Measurements from ENCODE around the gene SATB1. TPM values are rescaled to one million over a fixed set of nuclear protein-coding genes. Genes with fewer than 3 reads are reported as not detected.

Gene SATB1
- total and polyA plus RNA-seq, 5 experiments from 2014 or later, result 196 to 436 (median 265) TPM

DNA sequence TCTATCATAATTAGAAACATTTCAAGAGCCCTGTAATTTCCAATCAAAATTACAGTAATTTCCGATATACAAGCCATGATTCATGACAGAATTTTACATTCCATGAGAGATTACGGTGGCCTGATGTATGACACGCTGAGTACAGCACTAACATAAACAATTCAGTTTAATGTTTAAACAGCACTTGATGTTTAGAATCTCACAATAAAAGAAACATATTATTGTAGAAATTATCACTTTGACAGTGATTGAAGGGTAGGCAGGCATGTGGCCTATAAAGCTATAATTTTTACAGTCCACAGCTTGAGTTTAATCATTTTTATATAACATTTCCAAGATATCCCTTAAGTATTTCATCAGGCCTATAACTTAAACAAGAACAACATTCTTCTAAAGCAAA is 48.5 kb downstream of the SATB1 start:
- H3K36me3 Mint-ChIP-seq, result peaks cover 13 to 92% (median 42%) of the 10 kb centered on the region in 3 donors
- H3K27ac Mint-ChIP-seq, result peak overlapping the region in 2 of 10 donors; percentile 63 to 79
- ATAC-seq, result no peak
- peaks cover 31 to 86% (median 84%) of the 10 kb centered on the region in 4 donors for H3K4me1 Mint-ChIP-seq
- peak overlapping the region in 1 of 10 donors; percentile 22 for H3K4me3 Mint-ChIP-seq
- H3K27me3 Mint-ChIP-seq, result no peaks in the 10 kb centered on the region
- no peak for DNase-seq
- H3K9me3 Mint-ChIP-seq, result no peaks in the 10 kb centered on the region
- POLR2A ChIA-PET, result no interaction called here

DNA sequence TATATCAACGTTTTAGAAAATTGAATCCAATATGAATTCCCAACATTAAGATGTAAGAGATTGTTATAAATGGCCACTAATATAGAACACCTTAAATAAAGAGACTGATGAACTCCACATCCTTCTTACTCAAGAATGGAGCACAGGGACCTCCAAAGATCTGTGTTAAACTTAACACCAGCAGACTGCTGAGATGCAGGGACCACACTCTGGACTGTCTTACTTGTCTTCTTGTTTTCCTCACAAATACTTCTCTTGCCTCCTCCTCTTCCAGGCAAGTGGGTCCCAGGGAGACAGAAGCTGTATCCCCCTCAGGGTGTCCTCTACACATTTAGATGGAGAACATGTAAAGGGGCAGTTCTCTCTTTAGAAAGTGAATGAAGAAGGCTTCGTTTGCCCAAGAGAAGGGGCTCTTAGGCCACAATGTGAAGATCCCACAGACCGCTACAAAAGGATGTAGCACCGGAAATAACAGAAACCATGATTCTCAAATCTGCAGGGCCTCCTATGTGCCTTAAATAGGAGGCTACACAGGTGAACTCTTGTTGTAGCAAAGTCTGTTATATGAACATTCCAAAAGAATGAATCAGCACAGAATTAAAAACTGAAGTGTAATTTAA is 52.2 kb downstream of the SATB1 start:
- Mint-ChIP-seq H3K4me3 (peak overlapping the region; percentile 4 to 80 (median 64)), H3K36me3 (peaks cover 13 to 95% (median 33%) of the 10 kb centered on the region in 3 donors), H3K27ac (peak overlapping the region; percentile 53 to 94 (median 90)), H3K9me3 (no peaks in the 10 kb centered on the region), H3K27me3 (no peaks in the 10 kb centered on the region), H3K4me1 (peaks cover 37 to 94% (median 87%) of the 10 kb centered on the region in 4 donors)
- ATAC-seq, result peak; percentile 80 to 88
- DNase-seq, result peak in 5 of 10 donors; percentile 31 to 64 (median 48)
- POLR2A ChIA-PET, result no interaction called here

DNA sequence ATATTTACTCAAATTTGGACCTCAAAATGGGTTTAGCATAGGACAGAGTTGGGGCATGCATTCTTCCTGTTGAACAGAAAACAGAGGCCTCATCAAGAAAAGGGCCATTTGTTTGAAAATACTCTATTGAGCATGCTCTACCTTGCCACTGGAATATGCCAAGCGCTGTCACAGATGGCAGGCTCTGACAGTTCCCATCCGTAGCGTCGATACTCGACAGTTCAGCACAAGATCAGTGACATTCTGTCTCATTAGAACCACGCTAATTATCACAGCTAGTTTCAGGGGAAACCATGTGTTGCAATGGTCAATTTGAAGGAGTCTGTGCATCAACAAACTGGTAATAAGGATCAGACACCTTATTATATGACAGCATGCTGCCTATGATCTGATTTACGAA is 54.5 kb downstream of the SATB1 start:
- peak overlapping the region in 8 of 10 donors; percentile 4 to 73 (median 60) for H3K4me3 Mint-ChIP-seq
- H3K4me1 Mint-ChIP-seq, result peaks cover 41 to 99% (median 92%) of the 10 kb centered on the region in 4 donors
- no peaks in the 10 kb centered on the region for H3K27me3 Mint-ChIP-seq
- H3K36me3 Mint-ChIP-seq, result peaks cover 11 to 95% (median 36%) of the 10 kb centered on the region in 3 donors
- peak overlapping the region; percentile 75 to 94 (median 85) for H3K27ac Mint-ChIP-seq
- no peaks in the 10 kb centered on the region for H3K9me3 Mint-ChIP-seq
- no peak for DNase-seq
- POLR2A ChIA-PET, result interaction anchor here (0.6 kb wide), 1 partner anchor 13 kb away, joined by 3 read pairs; no protein-coding TSS in a partner anchor
- ATAC-seq, result peak; percentile 21 to 40

DNA sequence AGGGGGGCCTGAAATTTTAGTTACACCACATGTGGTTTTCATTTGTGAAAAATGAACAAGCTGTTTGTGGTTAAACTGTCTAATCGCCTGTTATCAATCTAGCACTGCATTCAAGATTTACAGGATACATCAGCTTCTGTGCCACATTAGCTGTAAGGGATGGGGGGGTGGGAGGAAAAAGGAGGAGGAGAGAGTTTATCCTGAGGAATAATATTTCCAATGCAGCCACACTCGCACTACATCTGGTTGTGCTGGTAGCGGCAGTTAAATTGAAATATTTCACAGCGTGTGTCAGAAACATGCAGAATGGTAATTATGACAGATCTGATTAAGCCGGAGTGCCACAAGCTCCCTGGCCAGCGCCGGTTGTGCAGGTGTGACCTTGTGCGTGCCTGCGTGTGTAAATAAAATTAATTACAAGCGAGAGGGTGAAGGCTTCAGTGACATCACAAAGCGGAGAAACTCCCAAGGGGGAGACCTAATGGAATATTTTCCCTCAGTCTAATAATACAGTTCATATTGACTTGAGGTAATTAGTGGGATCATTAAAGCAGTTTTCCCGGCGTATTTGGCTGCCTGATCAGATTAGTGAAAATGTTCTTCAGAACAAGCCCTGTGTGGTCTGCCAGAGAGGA is 55.5 kb downstream of the SATB1 start:
- DNase-seq, result no peak
- Mint-ChIP-seq H3K27ac (peak overlapping the region; percentile 75 to 94 (median 86)), H3K4me1 (peaks cover 34 to 99% (median 89%) of the 10 kb centered on the region in 4 donors), H3K27me3 (no peaks in the 10 kb centered on the region), H3K36me3 (peaks cover 11 to 95% (median 27%) of the 10 kb centered on the region in 3 donors), H3K9me3 (no peaks in the 10 kb centered on the region), H3K4me3 (peak overlapping the region in 8 of 10 donors; percentile 27 to 73 (median 65))
- POLR2A ChIA-PET, result interaction anchor here (0.7 to 1.0 kb wide), 2 partner anchors 42 to 75 kb away, joined by 3 to 7 read pairs; no protein-coding TSS in a partner anchor
- no peak for ATAC-seq

DNA sequence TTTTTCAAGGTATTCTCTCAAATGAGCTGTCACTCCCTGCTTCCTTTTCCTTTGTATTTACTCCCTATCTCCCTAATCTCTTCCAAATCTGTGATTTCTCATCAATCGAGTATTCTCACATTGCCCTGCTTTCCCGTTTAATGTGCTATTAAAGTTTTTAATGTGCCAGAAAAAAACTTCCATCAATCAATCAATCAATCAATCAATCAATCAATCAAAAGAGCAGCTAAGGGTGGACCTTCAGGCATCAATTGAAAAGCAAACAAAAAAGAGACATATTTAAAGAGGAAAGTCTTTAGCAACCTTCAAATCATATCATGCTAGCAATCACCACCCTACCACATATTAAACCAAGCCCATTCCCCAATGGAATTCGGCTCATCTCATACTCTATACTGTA is 58.9 kb downstream of the SATB1 start:
- Mint-ChIP-seq H3K9me3 (no peaks in the 10 kb centered on the region), H3K4me3 (peak overlapping the region in 3 of 10 donors; percentile 3 to 69 (median 43)), H3K27me3 (no peaks in the 10 kb centered on the region), H3K36me3 (peaks cover 6 to 93% (median 23%) of the 10 kb centered on the region in 3 donors), H3K4me1 (peaks cover 26 to 85% (median 76%) of the 10 kb centered on the region in 4 donors), H3K27ac (peak overlapping the region in 9 of 10 donors; percentile 46 to 88 (median 79))
- ATAC-seq (no peak), DNase-seq (no peak)
- POLR2A ChIA-PET, result interaction anchor here (0.6 to 1.3 kb wide), 4 partner anchors 9 to 1874 kb away, joined by 3 to 6 read pairs (median 4); no protein-coding TSS in a partner anchor

DNA sequence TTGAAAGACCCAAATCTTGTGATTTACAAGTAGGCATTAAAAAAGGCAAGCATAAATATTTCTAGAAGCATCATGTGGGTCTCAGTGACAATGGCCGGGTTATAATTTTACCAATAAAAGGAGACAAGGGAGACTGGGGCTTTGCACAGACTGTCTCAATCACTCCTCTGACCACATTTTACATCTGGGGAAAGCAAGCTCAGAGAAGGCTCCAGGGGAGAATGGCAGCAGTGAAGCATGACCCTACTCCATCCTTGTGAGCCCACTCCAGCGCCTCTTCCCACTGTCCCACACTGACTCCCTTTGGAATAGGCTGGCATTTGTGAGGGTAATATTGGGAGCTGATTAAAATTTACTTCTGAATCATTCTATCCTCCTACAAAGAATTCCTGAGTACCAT is 61.8 kb downstream of the SATB1 start:
- H3K4me1 Mint-ChIP-seq, result peaks cover 32 to 81% (median 73%) of the 10 kb centered on the region in 4 donors
- no peaks in the 10 kb centered on the region for H3K27me3 Mint-ChIP-seq
- H3K4me3 Mint-ChIP-seq, result peak overlapping the region in 1 of 10 donors; percentile 26
- peaks cover 6 to 93% (median 41%) of the 10 kb centered on the region in 3 donors for H3K36me3 Mint-ChIP-seq
- no peak for DNase-seq
- POLR2A ChIA-PET, result no interaction called here
- ATAC-seq, result peak in 1 of 2 donors; percentile 25
- H3K9me3 Mint-ChIP-seq, result no peaks in the 10 kb centered on the region
- H3K27ac Mint-ChIP-seq, result peak overlapping the region; percentile 28 to 81 (median 64)

DNA sequence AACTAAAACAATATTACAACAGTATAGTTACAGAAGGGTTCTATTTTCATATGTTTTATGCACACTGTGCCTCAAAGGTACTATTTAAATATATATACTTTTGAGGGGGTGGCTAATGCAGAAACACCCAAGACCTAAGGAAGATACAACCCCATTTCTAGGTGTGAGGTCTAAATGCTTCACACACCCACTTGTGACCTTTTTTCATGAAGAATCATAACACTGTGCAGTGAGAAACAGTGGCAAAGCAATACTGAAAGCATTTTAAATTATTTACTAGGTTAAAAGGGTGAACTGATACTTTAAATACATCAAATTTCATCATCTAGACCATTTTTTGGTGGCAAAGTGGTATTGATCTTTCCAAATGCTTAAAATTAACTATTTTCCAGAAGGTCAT is 67.4 kb downstream of the SATB1 start:
- no peak for ATAC-seq
- H3K36me3 Mint-ChIP-seq, result peaks cover 0 to 79% (median 36%) of the 10 kb centered on the region in 3 donors
- H3K9me3 Mint-ChIP-seq, result no peaks in the 10 kb centered on the region

DNA sequence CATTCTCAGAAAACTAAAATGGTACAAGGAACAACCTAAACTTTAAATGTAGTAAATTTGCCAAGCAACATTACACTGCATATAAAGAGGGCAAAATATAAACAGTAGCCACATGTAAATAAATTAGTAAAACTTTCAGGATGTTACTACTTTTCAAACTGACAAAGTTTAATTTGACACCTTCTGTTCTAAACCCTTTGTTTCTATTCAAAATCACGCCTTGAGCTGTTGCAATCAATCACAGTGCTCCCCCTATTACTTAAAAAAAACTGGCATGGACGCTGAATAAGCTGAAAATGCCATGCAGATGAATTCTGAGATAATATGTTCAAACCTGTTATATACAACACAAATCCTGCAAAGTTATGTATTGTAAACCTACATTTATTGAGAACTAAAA is 69.3 kb downstream of the SATB1 start:
- Mint-ChIP-seq H3K27ac (peak overlapping the region; percentile 31 to 90 (median 61)), H3K9me3 (no peaks in the 10 kb centered on the region), H3K4me1 (peaks cover 31 to 71% (median 69%) of the 10 kb centered on the region in 4 donors), H3K27me3 (no peaks in the 10 kb centered on the region), H3K36me3 (peaks cover 0 to 83% (median 39%) of the 10 kb centered on the region in 3 donors), H3K4me3 (no peak overlapping the region)
- DNase-seq, result no peak
- no peak for ATAC-seq
- POLR2A ChIA-PET, result no interaction called here

More for the DNA sequence above, 67.4 kb downstream of the SATB1 start:
- H3K27me3 Mint-ChIP-seq, result no peaks in the 10 kb centered on the region
- peaks cover 25 to 64% (median 59%) of the 10 kb centered on the region in 4 donors for H3K4me1 Mint-ChIP-seq
- no peak for DNase-seq
- POLR2A ChIA-PET, result no interaction called here
- H3K4me3 Mint-ChIP-seq, result peak overlapping the region in 2 of 10 donors; percentile 1 to 23
- H3K27ac Mint-ChIP-seq, result peak overlapping the region in 9 of 10 donors; percentile 24 to 80 (median 66)

DNA sequence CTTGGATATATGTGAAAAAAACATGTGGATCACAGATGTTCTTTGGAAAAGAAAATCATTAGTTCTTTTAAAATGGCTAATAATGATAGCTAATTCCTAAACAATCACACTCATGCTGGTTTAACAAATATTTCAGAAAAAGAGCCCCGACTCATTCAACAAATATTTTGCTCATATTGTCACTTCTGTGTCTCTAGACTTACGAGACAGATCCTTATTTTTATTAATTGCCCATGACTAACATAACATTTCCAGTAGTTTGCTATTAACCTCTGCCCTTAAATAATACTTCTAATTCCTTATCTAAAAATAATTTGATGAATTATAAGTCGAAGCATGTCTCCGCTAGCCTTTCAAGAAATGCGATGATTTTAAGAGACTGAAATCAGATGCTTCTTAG is 70.4 kb downstream of the SATB1 start:
- Mint-ChIP-seq H3K27ac (peak overlapping the region in 3 of 10 donors; percentile 5 to 80 (median 25)), H3K4me3 (no peak overlapping the region), H3K4me1 (peaks cover 25 to 66% (median 63%) of the 10 kb centered on the region in 4 donors), H3K27me3 (no peaks in the 10 kb centered on the region), H3K9me3 (no peaks in the 10 kb centered on the region), H3K36me3 (peaks cover 0 to 82% (median 34%) of the 10 kb centered on the region in 3 donors)
- no peak for ATAC-seq
- POLR2A ChIA-PET, result no interaction called here
- no peak for DNase-seq

DNA sequence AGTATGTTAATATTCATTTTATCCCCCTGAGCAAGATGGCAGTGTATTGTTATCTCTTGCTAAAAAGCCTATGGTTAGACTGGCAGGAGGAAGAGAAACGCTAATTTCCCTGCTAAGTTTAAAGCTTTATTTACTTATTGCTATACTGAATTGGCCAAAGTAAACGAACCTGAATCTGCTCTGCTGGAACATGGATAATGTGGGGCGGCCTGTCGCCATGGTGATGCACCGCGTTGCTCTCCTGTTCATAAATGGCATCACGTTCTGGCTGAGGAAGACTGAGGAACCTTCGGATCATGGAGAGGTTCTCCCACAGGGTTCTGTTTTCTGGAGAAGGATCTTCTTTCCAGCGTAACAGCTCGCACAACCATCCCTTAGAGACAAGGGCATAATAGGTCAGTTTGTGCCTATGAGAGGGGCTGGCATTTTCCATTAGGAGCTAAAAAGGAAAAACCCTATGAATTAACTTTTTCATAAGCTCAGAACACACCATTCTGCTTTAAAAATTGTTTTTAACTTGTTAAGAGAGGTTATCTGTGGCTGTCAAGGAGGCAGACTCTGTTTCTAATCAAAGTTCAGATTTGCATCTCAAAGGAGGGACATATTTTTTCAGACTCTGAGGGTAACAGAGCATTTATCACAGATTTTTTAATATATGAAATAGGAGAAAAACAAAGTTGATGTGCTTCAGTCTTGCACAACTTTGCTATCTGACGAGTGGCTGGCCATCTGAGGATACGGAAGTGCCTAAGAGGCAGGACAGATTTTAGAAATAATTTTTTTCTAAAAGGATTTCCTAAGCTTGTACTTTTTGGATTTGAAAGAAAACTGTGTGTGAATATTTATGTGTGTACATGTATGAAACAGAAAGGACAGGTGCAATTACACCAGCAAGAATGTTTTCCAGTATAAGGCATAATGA is 73.1 kb downstream of the SATB1 start:
- peak overlapping the region in 2 of 10 donors; percentile 33 to 60 for H3K4me3 Mint-ChIP-seq
- no peak for DNase-seq
- peak overlapping the region; percentile 69 to 94 (median 81) for H3K27ac Mint-ChIP-seq
- peaks cover 7 to 87% (median 38%) of the 10 kb centered on the region in 3 donors for H3K36me3 Mint-ChIP-seq
- peaks cover 25 to 61% (median 54%) of the 10 kb centered on the region in 4 donors for H3K4me1 Mint-ChIP-seq
- H3K27me3 Mint-ChIP-seq, result no peaks in the 10 kb centered on the region
- no peaks in the 10 kb centered on the region for H3K9me3 Mint-ChIP-seq
- no peak for ATAC-seq
- POLR2A ChIA-PET, result interaction anchor here (0.8 to 1.4 kb wide), 2 partner anchors 8 to 93 kb away, joined by 3 to 4 read pairs; no protein-coding TSS in a partner anchor

DNA sequence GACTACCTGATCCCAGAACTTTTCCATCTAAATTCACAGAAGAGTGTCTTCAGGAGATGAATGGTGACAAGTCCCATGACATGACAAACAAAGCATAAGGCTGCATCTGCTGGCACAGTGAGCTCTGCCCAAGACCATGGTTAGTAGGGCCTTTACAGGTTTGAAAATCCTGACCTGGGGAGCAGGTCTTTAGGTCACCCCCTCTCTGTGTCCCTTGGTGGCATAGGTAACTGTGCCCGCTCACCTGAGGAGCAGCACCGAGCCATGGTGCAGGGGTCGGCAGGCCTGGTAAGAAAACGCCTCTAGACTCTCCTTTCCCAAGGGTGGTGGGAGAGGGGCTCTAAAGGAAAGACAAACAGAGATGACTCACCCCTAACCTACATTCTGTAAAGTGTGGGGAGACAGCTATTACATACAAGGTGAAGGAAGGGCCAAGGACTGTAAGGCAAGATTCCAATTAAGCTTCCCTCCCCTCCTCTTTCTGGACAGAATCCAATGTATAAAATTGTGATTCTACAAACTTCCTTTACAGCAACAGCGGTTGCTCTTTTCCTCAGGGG is 74.0 kb downstream of the SATB1 start:
- H3K4me1 Mint-ChIP-seq, result peaks cover 27 to 57% (median 51%) of the 10 kb centered on the region in 4 donors
- H3K9me3 Mint-ChIP-seq, result no peaks in the 10 kb centered on the region
- ATAC-seq (peak; percentile 17 to 29), DNase-seq (no peak)
- peak overlapping the region; percentile 37 to 94 (median 82) for H3K27ac Mint-ChIP-seq
- peak overlapping the region in 5 of 10 donors; percentile 10 to 68 (median 37) for H3K4me3 Mint-ChIP-seq
- no peaks in the 10 kb centered on the region for H3K27me3 Mint-ChIP-seq
- peaks cover 7 to 84% (median 41%) of the 10 kb centered on the region in 3 donors for H3K36me3 Mint-ChIP-seq
- POLR2A ChIA-PET, result interaction anchor here (0.8 to 1.4 kb wide), 2 partner anchors 9 to 94 kb away, joined by 3 to 4 read pairs; no protein-coding TSS in a partner anchor

All from naive thymus-derived CD8-positive, alpha-beta T cell (primary cell).